SK-N-SH (cell line): Measurements from ENCODE around the gene TPRKB. TPM values are rescaled to one million over a fixed set of nuclear protein-coding genes. Genes with fewer than 3 reads are reported as not detected.

Experiments
- CTCF ChIA-PET: fragments of 300-600, 350-600 bp; formaldehyde crosslinking; extraction: SDS; loops from one replicate; lab custom pipeline; 2021; lab: Yijun Ruan, JAX
- POLR2A ChIA-PET: fragments of 350-600 bp; sonication (Branson Sonifier 250); formaldehyde crosslinking; extraction: SDS; loops from one replicate; lab custom pipeline; 2020; ENCODE audit warnings: antibody characterized with exemption, inconsistent platforms; lab: Yijun Ruan, JAX
- DNase-seq: peaks from one replicate; pipeline ENCODE4 v3.0.0; 2012
- H2AFZ ChIP-seq: fragments of 200-600 bp; sonication (generic); 2 replicates; pipeline ENCODE4 v1.8.1; 2016; ENCODE audit warnings: antibody characterized with exemption, mild to moderate bottlenecking, low read depth
- H3F3A ChIP-seq: fragments of 200-600 bp; sonication (generic); replicated peaks from 2 replicates; pipeline ENCODE3; 2016; ENCODE audit warnings: antibody characterized with exemption, mild to moderate bottlenecking; ENCODE audit not compliant: insufficient read depth
- H3K27ac ChIP-seq, 2 experiments: fragments of 200-500 bp in 1 of 2; fragments of 200-600 bp in 1 of 2; sonication (Bioruptor generic) in 1 of 2; sonication (generic), shearing (Covaris generic) in 1 of 2; 2 replicates each; pipeline versions ENCODE4 v1.5.1 to v1.6.1; 2014 to 2016; ENCODE audit warnings: low read depth in 2 of 2, inconsistent platforms in 1 of 2, low read length in 1 of 2, mild to moderate bottlenecking in 1 of 2, mixed read lengths in 1 of 2
- H3K27me3 ChIP-seq: fragments of 200-600 bp; sonication (generic), shearing (Covaris generic); 2 replicates; pipeline ENCODE4 v1.6.1; 2016; ENCODE audit warnings: mixed run types; ENCODE audit not compliant: insufficient read depth
- H3K36me3 ChIP-seq, 2 experiments: fragments of 200-500 bp in 1 of 2; fragments of 200-600 bp in 1 of 2; sonication (Bioruptor generic) in 1 of 2; sonication (generic) in 1 of 2; replicated peaks in 1 of 2; 2 replicates each; pipeline versions ENCODE3 to v1.5.1; 2014 to 2016; ENCODE audit warnings: low read length in 1 of 2, mild to moderate bottlenecking in 1 of 2; ENCODE audit not compliant: insufficient read depth in 2 of 2, control insufficient read depth in 1 of 2
- H3K4me1 ChIP-seq, 2 experiments: fragments of 200-500 bp in 1 of 2; fragments of 200-600 bp in 1 of 2; sonication (Bioruptor generic) in 1 of 2; sonication (generic), shearing (Covaris generic) in 1 of 2; 2 replicates each; pipeline versions ENCODE4 v1.5.1 to v1.6.1; 2014 to 2016; ENCODE audit warnings: low read depth in 1 of 2, low read length in 1 of 2, mixed run types in 1 of 2; ENCODE audit not compliant: insufficient read depth in 2 of 2, control insufficient read depth in 1 of 2
- H3K4me2 ChIP-seq: fragments of 200-600 bp; sonication (generic), shearing (Covaris generic); 2 replicates; pipeline ENCODE4 v1.6.1; 2017; ENCODE audit warnings: mixed run types
- H3K4me3 ChIP-seq, 2 experiments: fragments of 200-500 bp in 1 of 2; fragments of 200-600 bp in 1 of 2; sonication (Bioruptor generic) in 1 of 2; sonication (generic), shearing (Covaris generic) in 1 of 2; 2 replicates each; pipeline versions ENCODE4 v1.5.1 to v1.8.1; 2014 to 2016; ENCODE audit warnings: low read depth in 2 of 2, inconsistent platforms in 1 of 2, low read length in 1 of 2, mild to moderate bottlenecking in 1 of 2, mixed read lengths in 1 of 2, moderate library complexity in 1 of 2
- H3K79me2 ChIP-seq: fragments of 200-600 bp; sonication (generic); 2 replicates; pipeline ENCODE4 v1.8.1; 2017; ENCODE audit warnings: mild to moderate bottlenecking; ENCODE audit not compliant: insufficient read depth
- H3K9ac ChIP-seq: fragments of 200-600 bp; sonication (generic); 2 replicates; pipeline ENCODE4 v1.6.1; 2017; ENCODE audit warnings: mixed run types
- H3K9me2 ChIP-seq: fragments of 200-600 bp; sonication (generic); 2 replicates; pipeline ENCODE4 v1.6.1; 2017; ENCODE audit warnings: mixed run types
- H3K9me3 ChIP-seq: fragments of 200-600 bp; sonication (generic); 2 replicates; pipeline ENCODE4 v1.6.1; 2017; ENCODE audit warnings: mixed run types, mild to moderate bottlenecking, moderate library complexity
- H4K20me1 ChIP-seq: fragments of 200-600 bp; sonication (generic); 2 replicates; pipeline ENCODE4 v1.6.1; 2017; ENCODE audit warnings: mild to moderate bottlenecking, mixed run types; ENCODE audit not compliant: insufficient read depth
- CHD2 ChIP-seq: fragments of 150-350 bp; IDR thresholded peaks from 2 replicates; pipeline ENCODE4 v1.6.1; 2018; ENCODE audit warnings: low read length; ENCODE audit not compliant: partially characterized antibody
- CTCF ChIP-seq: fragments of 200-600 bp; sonication (generic); IDR thresholded peaks from 2 replicates; pipeline ENCODE4 v1.6.1; 2017; ENCODE audit warnings: antibody characterized with exemption, mild to moderate bottlenecking, moderate library complexity
- EP300 ChIP-seq, 2 experiments: IDR thresholded peaks; 2 replicates each; pipeline versions ENCODE4 v1.4.0 to v1.6.1; 2012; ENCODE audit warnings: borderline replicate concordance in 1 of 2, low read depth in 1 of 2, low read length in 1 of 2
- EZH2phosphoT487 ChIP-seq: fragments of 200-600 bp; sonication (generic); IDR thresholded peaks from 2 replicates; pipeline ENCODE4 v1.6.1; 2017; ENCODE audit warnings: low read depth, mixed run types, mild to moderate bottlenecking, antibody characterized with exemption, moderate library complexity, borderline replicate concordance
- FOSL2 ChIP-seq: IDR thresholded peaks from 2 replicates; pipeline ENCODE4 v1.4.0; 2012; ENCODE audit warnings: low read depth, mild to moderate bottlenecking, moderate library complexity, borderline replicate concordance
- JUND ChIP-seq: IDR thresholded peaks from 2 replicates; pipeline ENCODE4 v1.4.0; 2012
- MAX ChIP-seq: IDR thresholded peaks from 2 replicates; pipeline ENCODE4 v1.4.0; 2012; ENCODE audit warnings: low read depth
- MEF2A ChIP-seq: IDR thresholded peaks from 2 replicates; pipeline ENCODE4 v1.4.0; 2012; ENCODE audit warnings: low read depth, borderline replicate concordance
- MXI1 ChIP-seq: IDR thresholded peaks from 2 replicates; pipeline ENCODE4 v1.6.1; 2012; ENCODE audit warnings: mild to moderate bottlenecking, low read depth, low read length, improper control_type of control experiment
- POLR2AphosphoS5 ChIP-seq: IDR thresholded peaks from 2 replicates; pipeline ENCODE4 v1.6.1; 2012; ENCODE audit warnings: low read depth, low read length
- REST ChIP-seq: IDR thresholded peaks from 2 replicates; pipeline ENCODE4 v1.6.1; 2012; ENCODE audit warnings: mild to moderate bottlenecking, low read depth, low read length, moderate library complexity
- RFX5 ChIP-seq: IDR thresholded peaks from 2 replicates; pipeline ENCODE4 v1.6.1; 2012; ENCODE audit warnings: mild to moderate bottlenecking, improper control_type of control experiment, low read length
- TCF12 ChIP-seq: IDR thresholded peaks from 2 replicates; pipeline ENCODE4 v1.4.0; 2012
- USF1 ChIP-seq: IDR thresholded peaks from 2 replicates; pipeline ENCODE4 v1.4.0; 2012; ENCODE audit warnings: low read depth, borderline replicate concordance
- ZBTB33 ChIP-seq: IDR thresholded peaks from 2 replicates; pipeline ENCODE4 v1.4.0; 2012; ENCODE audit warnings: low read depth, borderline replicate concordance
- WGBS: methylation state at CpG from one replicate; pipeline ENCODE4 v1.1.6; 2017; ENCODE audit warnings: low lambda C conversion rate; 5-methylcytosine and 5-hydroxymethylcytosine counted together
- polyA plus RNA-seq, 3 experiments: library from polyadenylated mRNA; depleted of rRNA; stranded (reverse); fragments of >200 nt; gene quantifications; 2 replicates each; pipeline ENCODE4 v1.2.3, GENCODE V29; 2012

Gene TPRKB
- polyA plus RNA-seq, 1 of the 3 experiments (the other 2 are of a cell fraction), result 32.1 TPM

GRCh38 chr2:73776869-73777519, 39.8 kb upstream of the TPRKB start:
- Histone ChIP-seq H3K36me3 (peaks cover 41 to 45% of the 10 kb centered on the region in 2 experiments), H4K20me1 (no peaks in the 10 kb centered on the region), H3K27me3 (no peaks in the 10 kb centered on the region), H3K9me2 (no peaks in the 10 kb centered on the region), H3F3A (peaks cover 5% of the 10 kb centered on the region), H3K9me3 (no peaks in the 10 kb centered on the region)
- POLR2A ChIA-PET, result no interaction called here
- DNase-seq, result no peak
- WGBS, result 81% methylated on average over 8 of the region's 8 CpGs
- no peak for TF ChIP-seq MEF2A
- no peak for TF ChIP-seq ZBTB33
- no peak for TF ChIP-seq EZH2phosphoT487
- no peak for TF ChIP-seq RFX5
- no peak for TF ChIP-seq CTCF
- no peak for TF ChIP-seq POLR2AphosphoS5
- TF ChIP-seq MAX, result no peak
- no peak for TF ChIP-seq MXI1
- TF ChIP-seq USF1, result no peak
- TF ChIP-seq FOSL2, result peak; percentile 51; the same call in 1 of the 2 replicates
- 0 out of 2 replicates have a peak, but pooled peaks have one; percentile 15 for TF ChIP-seq TCF12
- TF ChIP-seq JUND, result peak; percentile 38; the same call in 1 of the 2 replicates
- no peak for TF ChIP-seq CHD2
- no peak for TF ChIP-seq REST
- no peak for TF ChIP-seq EP300 (IDR thresholded peaks at IDR 0.05; ENCODE audit: borderline replicate concordance in 1 of 2, low read depth in 1 of 2, low read length in 1 of 2)
- TF ChIP-seq, all 33 proteins: peak for 3
- CTCF ChIA-PET, result interaction anchor here (1.4 kb wide), 1 partner anchor 17 kb away, joined by 3 read pairs; no protein-coding TSS in a partner anchor
- peaks cover 45% of the 10 kb centered on the region for H3K79me2 ChIP-seq
- peaks cover 4 to 7% of the 10 kb centered on the region in 2 experiments; a peak in 2 of 4 replicates for H3K4me1 ChIP-seq
- H2AFZ ChIP-seq, result no peak overlapping the region
- no peak overlapping the region for H3K9ac ChIP-seq
- H3K4me2 ChIP-seq, result peak overlapping the region; percentile 32; the same call in 1 of the 2 replicates
- peak overlapping the region in 1 of 2 experiments; percentile 9; a peak in 1 of 4 replicates for H3K27ac ChIP-seq
- no peak overlapping the region for H3K4me3 ChIP-seq
